Panc1 (cell line): Measurements from ENCODE around the gene MS4A6A. TPM values are rescaled to one million over a fixed set of nuclear protein-coding genes. Genes with fewer than 3 reads are reported as not detected.

Experiments
- ATAC-seq: fragments of 200-7000 bp; cut with Tn5 transposase; 2 replicates; pipeline ENCODE4 v1.9.1; 2020; ENCODE audit warnings: mild to moderate bottlenecking, moderate library complexity
- BruUV-seq: library from RNA; stranded (reverse); fragments of 400-500 nt; replicated peaks from 2 replicates; lab custom pipeline; 2021; lab: Mats Ljungman, UMichigan
- CTCF ChIA-PET: fragments of 300-600 bp; sonication (Branson Sonifier 250); formaldehyde crosslinking; loops from one replicate; lab custom pipeline; 2022; ENCODE audit warnings: antibody characterized with exemption; lab: Charles Lee
- POLR2A ChIA-PET: fragments of 300-600 bp; sonication (Branson Sonifier 250); formaldehyde crosslinking; loops from one replicate; lab custom pipeline; 2022; ENCODE audit warnings: antibody characterized with exemption; lab: Charles Lee
- DNase-seq: peaks from one replicate; pipeline ENCODE4 v3.0.0-alpha.2; 2010; ENCODE audit warnings: low read depth, low spot score
- H3K27ac ChIP-seq: 2 replicates; pipeline ENCODE4 v1.5.1; 2011; ENCODE audit warnings: mild to moderate bottlenecking, low read length, inconsistent platforms
- H3K27me3 ChIP-seq: fragments of 200-500 bp; sonication (Bioruptor generic); 2 replicates; pipeline ENCODE4 v1.6.0; 2014; ENCODE audit warnings: low read length, inconsistent platforms; ENCODE audit not compliant: control insufficient read depth, insufficient read depth
- H3K36me3 ChIP-seq: fragments of 200-500 bp; sonication (Bioruptor generic); 2 replicates; pipeline ENCODE4 v1.5.1; 2014; ENCODE audit warnings: inconsistent platforms, mild to moderate bottlenecking, low read length, moderate library complexity; ENCODE audit not compliant: control insufficient read depth, insufficient read depth
- H3K4me1 ChIP-seq: 2 replicates; pipeline ENCODE4 v1.5.1; 2011; ENCODE audit warnings: inconsistent platforms, mild to moderate bottlenecking, low read length, moderate library complexity; ENCODE audit not compliant: control insufficient read depth, insufficient read depth
- H3K4me3 ChIP-seq, 2 experiments: 2 replicates each; pipeline ENCODE4 v1.5.1; 2011 to 2012; ENCODE audit warnings: low read depth in 2 of 2, low read length in 2 of 2, mild to moderate bottlenecking in 2 of 2, inconsistent platforms in 1 of 2, moderate library complexity in 1 of 2
- H3K9me3 ChIP-seq: fragments of 200-500 bp; sonication (Bioruptor generic); 2 replicates; pipeline ENCODE4 v1.5.1; 2014; ENCODE audit warnings: low read depth, mild to moderate bottlenecking, inconsistent platforms, low read length, moderate library complexity; ENCODE audit not compliant: control insufficient read depth, insufficient read depth
- CTCF ChIP-seq: fragments of 450-650 bp; IDR thresholded peaks from 2 replicates; pipeline ENCODE4 v1.5.1; 2017; ENCODE audit warnings: mild to moderate bottlenecking
- POLR2AphosphoS5 ChIP-seq: IDR thresholded peaks from 2 replicates; pipeline ENCODE4 v1.6.1; 2012; ENCODE audit warnings: mild to moderate bottlenecking, low read depth, low read length, moderate library complexity
- REST ChIP-seq, 2 experiments: IDR thresholded peaks; 2 replicates each; pipeline ENCODE4 v1.6.1; 2011 to 2012; ENCODE audit warnings: low read depth in 2 of 2, control low read depth in 1 of 2, low read length in 1 of 2, mild to moderate bottlenecking in 1 of 2, moderate library complexity in 1 of 2; ENCODE audit not compliant: insufficient read depth in 1 of 2
- SIN3A ChIP-seq: IDR thresholded peaks from 2 replicates; pipeline ENCODE4 v1.6.1; 2012; ENCODE audit warnings: low read depth, mild to moderate bottlenecking, low read length, moderate library complexity, borderline replicate concordance; ENCODE audit not compliant: insufficient read depth
- TCF7L2 ChIP-seq: IDR thresholded peaks from 2 replicates; pipeline ENCODE4 v1.6.1; 2011; ENCODE audit warnings: mild to moderate bottlenecking, low read depth, low read length, inconsistent platforms
- in situ Hi-C: cut with HindIII; loops from 2 replicates; pipeline ENCODE4 v1.10.0; 2016; ENCODE audit warnings: low sequenced_read_pairs, low pct_unique_long_range_greater_than_20kb
- intact Hi-C: fragments of 100-400 bp; cut with micrococcal nuclease; formaldehyde crosslinking; loops from one replicate; pipeline ENCODE4 v1.10.0; 2022; ENCODE audit not compliant: unreplicated experiment
- total RNA-seq: library from RNA; stranded (reverse); gene quantifications from one replicate; pipeline ENCODE4 v1.2.1, GENCODE V29; 2021; ENCODE audit not compliant: unreplicated experiment

MS4A6A gene
- total RNA-seq, 1 experiment from 2014 or later: not detected

- POLR2A ChIA-PET: no interaction called here
- no TSS peak for BruUV-seq
- CTCF ChIA-PET: no interaction called here
These were observed 38.3 kb upstream of the MS4A6A start for GRCh38 chr11:60221181-60221580.

GRCh38 chr11:60214386-60214785, 31.5 kb upstream of the MS4A6A start:
- Histone ChIP-seq H3K36me3 (no peaks in the 10 kb centered on the region), H3K27me3 (no peaks in the 10 kb centered on the region), H3K27ac (no peak overlapping the region), H3K9me3 (no peaks in the 10 kb centered on the region), H3K4me3 (no peak overlapping the region), H3K4me1 (no peaks in the 10 kb centered on the region)
- ChIA-PET CTCF (no interaction called here), POLR2A (no interaction called here)
- ATAC-seq (no peak), DNase-seq (no peak)
- in situ Hi-C loops (no loop called here), intact Hi-C loops (no loop called here)
- no peak for TF ChIP-seq CTCF
- TF ChIP-seq POLR2AphosphoS5: no peak
- TF ChIP-seq REST (IDR thresholded peaks at IDR 0.05; ENCODE audit: insufficient read depth in 1 of 2, low read depth in 2 of 2, low read length in 1 of 2): no peak
- no peak for TF ChIP-seq TCF7L2
- TF ChIP-seq SIN3A: no peak
- BruUV-seq: no TSS peak

More at GRCh38 chr11:60221181-60221580, 38.3 kb upstream of the MS4A6A start:
- Histone ChIP-seq H3K4me3 (no peak overlapping the region), H3K27ac (no peak overlapping the region), H3K9me3 (no peaks in the 10 kb centered on the region), H3K27me3 (no peaks in the 10 kb centered on the region), H3K36me3 (no peaks in the 10 kb centered on the region), H3K4me1 (no peaks in the 10 kb centered on the region; the same call in 1 of the 2 replicates)
- no peak for DNase-seq
- TF ChIP-seq TCF7L2 (no peak), POLR2AphosphoS5 (no peak)
- intact Hi-C loops: no loop called here
- no peak for ATAC-seq
- in situ Hi-C loops: no loop called here

- intact Hi-C loops: no loop called here
- H3K27me3 ChIP-seq: no peaks in the 10 kb centered on the region
- ChIA-PET POLR2A (no interaction called here), CTCF (no interaction called here)
- in situ Hi-C loops: no loop called here
- ATAC-seq (no peak), DNase-seq (no peak)
- no peaks in the 10 kb centered on the region for H3K4me1 ChIP-seq
- H3K4me3 ChIP-seq: no peak overlapping the region
- no peaks in the 10 kb centered on the region for H3K9me3 ChIP-seq
- H3K36me3 ChIP-seq: no peaks in the 10 kb centered on the region
- TF ChIP-seq SIN3A (no peak), TCF7L2 (no peak), REST (IDR thresholded peaks at IDR 0.05; ENCODE audit: insufficient read depth in 1 of 2, low read depth in 2 of 2, low read length in 1 of 2) (no peak), CTCF (no peak), POLR2AphosphoS5 (no peak)
- H3K27ac ChIP-seq: no peak overlapping the region
- BruUV-seq: no TSS peak
These were observed 28.3 kb upstream of the MS4A6A start for GRCh38 chr11:60211206-60211605.
